CMK (cell line): ENCODE results near the gene NRBF2.
A peak's percentile ranks its signal among the peaks of the same experiment; 100 is the strongest.

ENCODE experiments used
- DNase-seq: peaks from one replicate; pipeline ENCODE4 v3.0.0-alpha.2; 2010; ENCODE audit warnings: low read depth

The NRBF2 gene

GRCh38 chr10:63164166-63164623 is 31.1 kb downstream of the NRBF2 start:
- DNase-seq = no peak

GRCh38 chr10:63165249-63165648 is 32.1 kb downstream of the NRBF2 start:
- no peak for DNase-seq

GRCh38 chr10:63166742-63167258 is 33.7 kb downstream of the NRBF2 start:
- DNase-seq = peak; percentile 42

DNA sequence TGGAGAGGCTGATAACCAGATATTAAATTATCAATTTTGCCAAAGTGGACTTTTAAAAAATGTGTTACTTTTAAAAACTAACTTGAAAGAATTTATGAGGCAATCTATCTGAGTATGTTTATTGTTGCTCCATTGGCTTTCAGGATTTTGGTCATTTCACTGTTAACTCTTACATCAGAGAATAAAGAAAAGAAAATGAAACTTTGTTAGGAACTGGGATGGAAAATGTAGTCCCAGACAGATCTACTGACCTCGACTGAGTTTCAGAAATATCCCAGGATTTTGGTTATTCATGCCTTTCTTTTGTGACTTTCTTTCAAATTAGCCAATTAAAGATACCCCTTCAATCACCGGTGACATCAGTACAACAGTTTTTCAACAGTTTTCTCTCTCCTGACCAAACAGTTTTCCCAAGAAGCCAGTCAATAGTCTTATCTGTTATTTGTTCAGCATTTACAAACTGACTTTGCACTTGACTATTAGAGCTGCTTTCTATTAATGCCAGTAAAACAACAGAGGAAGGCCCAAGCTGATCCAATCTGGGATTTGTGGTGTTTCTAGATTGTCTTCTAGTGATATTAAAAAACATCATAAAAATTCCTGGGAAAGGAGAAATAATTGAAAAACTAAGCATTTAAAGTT is 35.8 kb downstream of the NRBF2 start:
- DNase-seq = no peak

DNA sequence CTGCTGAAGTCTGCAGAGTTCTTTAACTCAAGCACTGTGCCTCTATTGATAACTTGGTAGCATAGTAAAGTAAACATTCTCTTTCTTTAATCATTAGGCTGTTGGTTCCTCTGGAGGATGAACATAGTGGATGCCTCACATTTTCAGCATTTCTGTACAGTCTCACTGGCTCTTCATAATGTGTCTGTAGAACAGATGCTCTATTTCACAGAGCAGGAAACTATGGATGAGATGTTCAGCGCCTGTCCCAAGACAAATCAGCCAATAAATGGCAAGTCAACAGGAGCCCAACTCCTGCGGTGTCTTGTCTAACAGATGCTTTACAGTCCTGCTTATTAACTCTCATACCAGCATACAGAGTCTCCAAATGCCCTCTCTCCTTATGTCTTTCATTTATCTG is 36.5 kb downstream of the NRBF2 start:
- no peak for DNase-seq

DNA sequence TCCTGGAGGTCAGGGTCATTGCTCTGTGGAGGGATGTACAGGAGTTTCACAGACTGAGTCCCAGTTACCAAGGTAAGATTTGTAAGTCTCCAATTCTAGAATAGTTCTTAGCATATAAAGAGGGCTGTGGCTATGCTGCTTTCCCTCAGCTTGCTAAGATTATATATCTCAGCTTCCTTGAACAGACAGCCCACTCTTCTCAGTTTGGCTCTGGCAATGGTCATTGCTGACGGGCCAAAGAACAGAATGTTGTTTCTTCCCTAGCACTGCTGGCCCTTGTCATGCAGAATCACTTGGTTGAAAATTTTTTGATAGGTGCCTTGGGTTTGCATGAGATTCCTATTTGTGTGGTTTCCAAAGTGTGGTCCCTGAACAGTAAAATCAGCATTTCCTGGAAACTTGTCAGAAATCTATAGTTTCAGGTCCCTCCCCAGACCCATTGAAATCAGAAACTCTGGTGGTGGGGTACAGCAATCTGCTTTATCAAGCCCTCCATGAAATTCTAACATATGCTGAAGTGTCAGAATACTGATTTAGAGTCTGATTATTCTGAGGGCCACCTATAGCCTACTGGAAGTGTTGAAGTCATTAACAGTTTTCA is 38.2 kb downstream of the NRBF2 start:
- no peak for DNase-seq

GRCh38 chr10:63171926-63172325 is 38.8 kb downstream of the NRBF2 start:
- DNase-seq = no peak

- no peak for DNase-seq
These were observed 40.5 kb downstream of the NRBF2 start for GRCh38 chr10:63173468-63174232.

DNA sequence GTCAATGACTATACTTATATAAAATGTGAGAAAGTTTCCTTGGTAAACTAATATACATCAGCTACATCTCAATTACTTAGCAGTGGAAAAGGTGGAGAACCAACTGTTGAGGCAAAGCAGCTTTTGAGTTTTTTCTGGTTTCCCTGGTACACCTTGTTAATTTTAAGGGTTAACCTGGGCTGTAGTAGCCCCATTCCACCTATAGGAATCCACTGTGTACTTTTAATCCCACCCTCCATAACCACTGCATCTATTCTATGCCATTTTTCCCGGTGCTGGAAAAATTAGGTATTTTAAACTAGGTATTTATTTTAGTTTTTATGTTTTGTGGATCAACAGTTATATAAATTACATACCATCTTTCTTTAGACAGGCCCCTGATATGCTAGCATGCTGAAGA is 42.4 kb downstream of the NRBF2 start:
- no peak for DNase-seq

- no peak for DNase-seq
These were observed 59.7 kb downstream of the NRBF2 start for GRCh38 chr10:63192826-63193225.

DNA sequence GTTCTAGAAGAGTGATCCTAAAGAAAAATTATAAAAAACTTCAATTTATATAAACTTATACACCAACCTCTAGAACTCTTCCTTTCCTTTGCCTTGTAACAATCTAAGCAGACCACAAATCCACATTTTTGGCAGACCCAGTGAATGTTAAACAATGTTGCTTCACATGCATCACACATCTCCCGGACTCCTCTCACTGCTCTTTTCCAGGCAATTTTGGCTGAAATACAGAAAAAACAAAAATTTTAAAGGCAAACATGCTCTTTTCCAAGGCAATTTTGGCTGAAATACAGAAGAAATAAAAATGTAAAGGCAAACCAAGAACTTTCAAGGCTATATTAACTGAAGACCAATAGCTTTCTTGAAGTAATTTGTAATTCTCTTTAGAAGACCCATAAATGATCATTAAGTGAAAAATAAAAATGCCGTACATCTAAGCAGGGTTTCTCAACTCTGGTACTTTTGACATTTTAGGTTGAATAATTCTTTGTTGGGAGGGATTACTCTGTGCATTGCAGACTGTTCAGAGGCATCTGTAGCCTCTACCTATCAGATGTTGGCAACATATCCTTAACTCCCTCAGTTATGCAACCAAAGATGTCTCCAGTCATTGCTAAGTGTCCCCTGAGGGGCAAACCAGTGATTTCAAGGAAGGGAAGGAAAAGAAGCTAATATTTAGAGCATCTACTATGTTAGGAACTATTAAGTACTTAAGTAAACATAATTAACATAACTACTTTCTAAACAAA is 64.4 kb downstream of the NRBF2 start:
- DNase-seq = no peak

DNA sequence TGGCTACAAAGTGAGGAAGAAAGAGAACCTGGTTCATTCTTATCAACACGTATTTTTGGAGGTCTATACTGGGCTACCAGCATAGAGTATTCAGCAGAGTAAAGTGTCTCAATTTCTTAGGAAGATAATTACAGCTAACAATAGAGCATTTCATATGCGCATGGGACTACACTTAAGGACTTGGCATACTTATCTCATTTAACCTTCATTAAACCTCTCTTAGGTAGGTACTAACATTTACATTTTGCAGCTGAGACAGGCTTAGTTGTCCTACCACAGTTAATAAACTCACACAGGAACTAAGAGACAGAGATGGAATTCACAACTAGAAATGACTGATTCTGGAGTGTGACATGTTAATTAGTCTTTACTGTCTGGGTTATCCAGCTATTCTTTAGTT is 66.6 kb downstream of the NRBF2 start:
- DNase-seq = no peak

- DNase-seq = no peak
These were observed 67.3 kb downstream of the NRBF2 start for GRCh38 chr10:63200431-63200830.

- no peak for DNase-seq
These were observed 68.0 kb downstream of the NRBF2 start for GRCh38 chr10:63201118-63201517.
